Endothelial cell of umbilical vein (primary cell): ENCODE results near the gene DSCAML1. TPM values are rescaled to one million over a fixed set of nuclear protein-coding genes. Genes with fewer than 3 reads are reported as not detected.

Experiments used
- BruUV-seq: library from RNA; stranded (reverse); fragments of 400-500 nt; replicated peaks from 2 replicates; lab custom pipeline; 2021; lab: Mats Ljungman, UMichigan
- CTCF ChIA-PET: fragments of 300-600, 350-600 bp; sonication (Branson Sonifier 250); formaldehyde crosslinking; loops from one replicate; lab custom pipeline; 2021; ENCODE audit warnings: antibody characterized with exemption, inconsistent platforms; lab: Charles Lee
- POLR2A ChIA-PET: fragments of 300-600, 350-600 bp; sonication (Branson Sonifier 250); formaldehyde crosslinking; loops from one replicate; lab custom pipeline; 2021; ENCODE audit warnings: antibody characterized with exemption, inconsistent platforms; lab: Charles Lee
- DNase-seq: peaks from one replicate; pipeline ENCODE4 v3.0.0-alpha.2; 2011; ENCODE audit warnings: low read depth, low spot score
- FAIRE-seq: peaks from 2 replicates; lab custom pipeline; 2011; peaks lifted over from hg19 to GRCh38; lab: Jason Lieb, UNC
- H2AFZ ChIP-seq: 2 replicates; pipeline ENCODE4 v1.6.0; 2012; ENCODE audit warnings: low read depth, low read length, control low read depth, inconsistent platforms
- H3K27ac ChIP-seq: 2 replicates; pipeline ENCODE4 v1.5.1; 2011; ENCODE audit warnings: low read depth, mild to moderate bottlenecking, control low read depth, low read length, moderate library complexity; ENCODE audit not compliant: insufficient read depth
- H3K27me3 ChIP-seq, 2 experiments: 2 replicates each; pipeline versions ENCODE4 v1.6.0 to v1.6.1; 2011; ENCODE audit warnings: low read length in 2 of 2, mixed read lengths in 1 of 2; ENCODE audit not compliant: control insufficient read depth in 2 of 2, insufficient read depth in 2 of 2
- H3K36me3 ChIP-seq, 2 experiments: 2 replicates in 1 of 2; 3 replicates in 1 of 2; pipeline ENCODE4 v1.5.1; 2011; ENCODE audit warnings: low read length in 2 of 2, mild to moderate bottlenecking in 1 of 2, moderate library complexity in 1 of 2; ENCODE audit not compliant: control insufficient read depth in 2 of 2, insufficient read depth in 2 of 2; ENCODE audit errors: extremely low read depth in 1 of 2
- H3K4me1 ChIP-seq: 3 replicates; pipeline ENCODE4 v1.5.1; 2011; ENCODE audit warnings: mild to moderate bottlenecking, low read length; ENCODE audit not compliant: control insufficient read depth, insufficient read depth; ENCODE audit errors: extremely low read depth
- H3K4me2 ChIP-seq: 2 replicates; pipeline ENCODE4 v1.6.1; 2011; ENCODE audit warnings: low read length, control low read depth, mixed read lengths; ENCODE audit not compliant: insufficient read depth
- H3K4me3 ChIP-seq, 3 experiments: fragments of 200-600 bp in 1 of 3; sonication (generic), shearing (Covaris generic) in 1 of 3; replicated peaks in 1 of 3; 2 replicates each; pipeline ENCODE4 v1.5.1; 2011 to 2016; ENCODE audit warnings: control low read depth in 3 of 3, low read length in 3 of 3, mild to moderate bottlenecking in 2 of 3, inconsistent platforms in 1 of 3, low read depth in 1 of 3, moderate library complexity in 1 of 3; ENCODE audit not compliant: insufficient read depth in 1 of 3
- H3K79me2 ChIP-seq: 2 replicates; pipeline ENCODE4 v1.6.0; 2012; ENCODE audit warnings: low read length, inconsistent platforms; ENCODE audit not compliant: control insufficient read depth, insufficient read depth
- H3K9ac ChIP-seq: replicated peaks from 2 replicates; pipeline ENCODE3; 2011; ENCODE audit warnings: low read length, control low read depth; ENCODE audit not compliant: insufficient read depth; ENCODE audit errors: extremely low read depth
- H3K9me1 ChIP-seq: replicated peaks from 3 replicates; pipeline ENCODE4 v1.6.0; 2011; ENCODE audit warnings: mild to moderate bottlenecking, low read length; ENCODE audit not compliant: control insufficient read depth, insufficient read depth; ENCODE audit errors: extremely low read depth
- H3K9me3 ChIP-seq: replicated peaks from 2 replicates; pipeline ENCODE4 v1.5.1; 2012; ENCODE audit warnings: low read length, inconsistent platforms; ENCODE audit not compliant: control insufficient read depth, insufficient read depth
- H4K20me1 ChIP-seq: replicated peaks from 2 replicates; pipeline ENCODE3; 2011; ENCODE audit warnings: mild to moderate bottlenecking, low read length; ENCODE audit not compliant: control insufficient read depth, insufficient read depth; ENCODE audit errors: extremely low read depth
- EZH2 ChIP-seq: IDR thresholded peaks from 2 replicates; pipeline ENCODE4 v1.6.1; 2012; ENCODE audit warnings: borderline replicate concordance, low read depth, mild to moderate bottlenecking, moderate library complexity, low read length, inconsistent platforms; ENCODE audit not compliant: severe bottlenecking
- FOS ChIP-seq: IDR thresholded peaks from 2 replicates; pipeline ENCODE4 v1.6.1; 2011; ENCODE audit warnings: mild to moderate bottlenecking, low read length, moderate library complexity, borderline replicate concordance; ENCODE audit not compliant: insufficient read depth
- GATA2 ChIP-seq: IDR thresholded peaks from 2 replicates; pipeline ENCODE4 v1.7.0; 2011; ENCODE audit warnings: low read depth, mild to moderate bottlenecking, moderate library complexity, mixed read lengths, low read length; ENCODE audit not compliant: insufficient read length, insufficient read depth
- JUN ChIP-seq: IDR thresholded peaks from 2 replicates; pipeline ENCODE4 v1.6.1; 2011; ENCODE audit warnings: borderline replicate concordance, low read depth; ENCODE audit not compliant: insufficient read length, insufficient read depth
- MYC ChIP-seq: IDR thresholded peaks from one replicate; pipeline ENCODE4 v1.6.1; 2011; ENCODE audit warnings: mild to moderate bottlenecking, low read depth, low read length
- POLR2A ChIP-seq: IDR thresholded peaks from 2 replicates; pipeline ENCODE4 v1.6.1; 2012; ENCODE audit warnings: low read depth, mild to moderate bottlenecking, control low read depth, low read length
- POLR2AphosphoS5 ChIP-seq: IDR thresholded peaks from 2 replicates; pipeline ENCODE4 v1.6.1; 2012; ENCODE audit warnings: low read depth, mild to moderate bottlenecking, control low read depth, low read length, moderate library complexity; ENCODE audit not compliant: insufficient read depth
- dilution Hi-C: fragments of 300-500 bp; cut with MboI; formaldehyde crosslinking; loops from one replicate; pipeline ENCODE4 v1.15.0; 2019; ENCODE audit warnings: low sequenced_read_pairs; ENCODE audit not compliant: extremely low pct_ligation_motif_present
- intact Hi-C: fragments of 100-400 bp; cut with micrococcal nuclease; formaldehyde crosslinking; loops from one replicate; pipeline ENCODE4 v1.10.0; 2022
- polyA plus RNA-seq, 4 experiments: library from polyadenylated mRNA; depleted of rRNA in 3 of 4; stranded (reverse) in 3 of 4; unstranded in 1 of 4; fragments of >200 nt; gene quantifications; 2 replicates each; pipeline versions ENCODE4 v1.2.1 to v1.2.3, GENCODE V29; 2011 to 2012; ENCODE audit warnings: missing spikeins in 1 of 4
- total RNA-seq: library from RNA; stranded (reverse); gene quantifications from 2 replicates; pipeline ENCODE4 v1.2.3, GENCODE V29; 2021
- TF ChIP-seq, protein P1 (sequence below), 2 donors: IDR thresholded peaks; 1 replicate in 1 of 2; 2 replicates in 1 of 2; pipeline ENCODE4 v1.5.1; 2011; ENCODE audit warnings: low read length in 2 of 2, mild to moderate bottlenecking in 2 of 2, moderate library complexity in 2 of 2, control low read depth in 1 of 2, inconsistent platforms in 1 of 2, low read depth in 1 of 2; ENCODE audit not compliant: insufficient read depth in 1 of 2; ENCODE audit errors: extremely low read depth in 1 of 2
- TF ChIP-seq, protein P2 (sequence below): IDR thresholded peaks from 2 replicates; pipeline ENCODE4 v1.6.1; 2011; ENCODE audit not compliant: insufficient read depth, insufficient read length

The DSCAML1 gene
- total and polyA plus RNA-seq, 2 donors (not counting 3 experiments of a cell fraction or from before 2014, with no cell fraction given), result not detected

DNA sequence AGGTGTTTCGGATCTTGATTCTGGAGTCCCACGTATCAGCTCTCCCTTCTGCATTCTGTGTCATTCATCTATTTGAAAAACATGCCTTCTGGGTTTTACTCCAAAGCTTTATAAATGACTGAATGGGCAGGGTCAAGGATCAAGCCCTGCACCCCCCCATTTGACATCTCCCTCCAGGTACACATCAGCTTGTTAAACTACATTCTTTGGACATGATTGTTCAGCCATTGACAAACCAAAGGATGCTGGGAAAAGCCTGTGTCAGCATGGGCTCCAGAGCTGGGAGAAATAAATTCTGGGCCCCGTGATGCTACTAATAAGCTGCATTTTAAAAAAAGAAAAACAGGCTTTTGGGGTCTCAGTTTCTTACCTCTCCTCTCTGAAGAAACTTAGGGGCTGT, 103.7 kb downstream of the DSCAML1 start:
- FAIRE-seq, result no peak
- POLR2A ChIA-PET, result no interaction called here
- H2AFZ ChIP-seq, result no peak overlapping the region

More for the DNA sequence above, 103.7 kb downstream of the DSCAML1 start:
- Histone ChIP-seq H3K27me3 (peaks cover 0 to 3% of the 10 kb centered on the region in 2 experiments), H3K36me3 (no peaks in the 10 kb centered on the region), H3K27ac (no peak overlapping the region), H3K9ac (no peak overlapping the region), H4K20me1 (no peaks in the 10 kb centered on the region), H3K4me3 (no peak overlapping the region), H3K9me1 (no peaks in the 10 kb centered on the region), H3K9me3 (no peaks in the 10 kb centered on the region), H3K4me2 (no peak overlapping the region), H3K79me2 (no peaks in the 10 kb centered on the region), H3K4me1 (no peaks in the 10 kb centered on the region)
- dilution Hi-C loops (no loop called here), intact Hi-C loops (no loop called here)
- CTCF ChIA-PET, result no interaction called here
- BruUV-seq, result no TSS peak
- DNase-seq, result no peak
- TF ChIP-seq FOS (no peak), GATA2 (no peak), POLR2AphosphoS5 (no peak), POLR2A (no peak), MYC (no peak), EZH2 (no peak), JUN (no peak)
- TF ChIP-seq, protein P1, sequence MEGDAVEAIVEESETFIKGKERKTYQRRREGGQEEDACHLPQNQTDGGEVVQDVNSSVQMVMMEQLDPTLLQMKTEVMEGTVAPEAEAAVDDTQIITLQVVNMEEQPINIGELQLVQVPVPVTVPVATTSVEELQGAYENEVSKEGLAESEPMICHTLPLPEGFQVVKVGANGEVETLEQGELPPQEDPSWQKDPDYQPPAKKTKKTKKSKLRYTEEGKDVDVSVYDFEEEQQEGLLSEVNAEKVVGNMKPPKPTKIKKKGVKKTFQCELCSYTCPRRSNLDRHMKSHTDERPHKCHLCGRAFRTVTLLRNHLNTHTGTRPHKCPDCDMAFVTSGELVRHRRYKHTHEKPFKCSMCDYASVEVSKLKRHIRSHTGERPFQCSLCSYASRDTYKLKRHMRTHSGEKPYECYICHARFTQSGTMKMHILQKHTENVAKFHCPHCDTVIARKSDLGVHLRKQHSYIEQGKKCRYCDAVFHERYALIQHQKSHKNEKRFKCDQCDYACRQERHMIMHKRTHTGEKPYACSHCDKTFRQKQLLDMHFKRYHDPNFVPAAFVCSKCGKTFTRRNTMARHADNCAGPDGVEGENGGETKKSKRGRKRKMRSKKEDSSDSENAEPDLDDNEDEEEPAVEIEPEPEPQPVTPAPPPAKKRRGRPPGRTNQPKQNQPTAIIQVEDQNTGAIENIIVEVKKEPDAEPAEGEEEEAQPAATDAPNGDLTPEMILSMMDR (IDR thresholded peaks at IDR 0.05; ENCODE audit: extremely low read depth in 1 of 2, insufficient read depth in 1 of 2, low read depth in 1 of 2, low read length in 2 of 2), result no peak
- TF ChIP-seq, protein P2, sequence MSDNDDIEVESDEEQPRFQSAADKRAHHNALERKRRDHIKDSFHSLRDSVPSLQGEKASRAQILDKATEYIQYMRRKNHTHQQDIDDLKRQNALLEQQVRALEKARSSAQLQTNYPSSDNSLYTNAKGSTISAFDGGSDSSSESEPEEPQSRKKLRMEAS, result no peak
